CD14-positive monocyte (primary cell): ENCODE results near the gene OR2M5. TPM values are rescaled to one million over a fixed set of nuclear protein-coding genes. Genes with fewer than 3 reads are reported as not detected.

Experiments used
- DNase-seq, 3 donors: peaks; one replicate each; pipeline ENCODE4 v3.0.0-alpha.2; 2011 to 2022
- H2AFZ ChIP-seq: 2 replicates; pipeline ENCODE4 v1.6.0; 2012; ENCODE audit warnings: mild to moderate bottlenecking, low read depth, low read length, inconsistent platforms; ENCODE audit not compliant: insufficient read depth, poor library complexity, severe bottlenecking
- H3K27ac ChIP-seq, 2 donors: 1 replicate in 1 of 2; 2 replicates in 1 of 2; pipeline ENCODE4 v1.5.1; 2012 to 2013; ENCODE audit warnings: low read length in 2 of 2, control low read depth in 1 of 2, inconsistent platforms in 1 of 2, low read depth in 1 of 2, mild to moderate bottlenecking in 1 of 2
- H3K27me3 ChIP-seq, 2 donors: one replicate each; pipeline versions ENCODE4 v1.6.0 to v1.6.1; 2011 to 2013; ENCODE audit warnings: low read length in 2 of 2; ENCODE audit not compliant: control insufficient read depth in 2 of 2, insufficient read depth in 2 of 2
- H3K36me3 ChIP-seq, 2 donors: replicated peaks in 1 of 2; 1 replicate in 1 of 2; 2 replicates in 1 of 2; pipeline versions ENCODE4 v1.5.1 to v1.6.1; 2012 to 2013; ENCODE audit warnings: low read length in 2 of 2, control low read depth in 1 of 2, inconsistent platforms in 1 of 2, mild to moderate bottlenecking in 1 of 2; ENCODE audit not compliant: insufficient read depth in 2 of 2, control insufficient read depth in 1 of 2
- H3K4me1 ChIP-seq, 2 donors: 1 replicate in 1 of 2; 2 replicates in 1 of 2; pipeline versions ENCODE4 v1.5.1 to v1.6.1; 2012 to 2013; ENCODE audit warnings: low read length in 2 of 2, control low read depth in 1 of 2, inconsistent platforms in 1 of 2, mild to moderate bottlenecking in 1 of 2, moderate library complexity in 1 of 2; ENCODE audit not compliant: insufficient read depth in 2 of 2, control insufficient read depth in 1 of 2
- H3K4me2 ChIP-seq: replicated peaks from 2 replicates; pipeline ENCODE3; 2012; ENCODE audit warnings: low read length, moderate library complexity, mild to moderate bottlenecking; ENCODE audit not compliant: poor library complexity, severe bottlenecking; ENCODE audit errors: extremely low read depth
- H3K4me3 ChIP-seq, 3 experiments: fragments of 200-600 bp in 1 of 3; sonication (generic) in 1 of 3; replicated peaks in 1 of 3; 1 replicate in 2 of 3; 2 replicates in 1 of 3; pipeline ENCODE4 v1.5.1; 2011 to 2013; ENCODE audit warnings: low read length in 3 of 3, mild to moderate bottlenecking in 3 of 3, control low read depth in 2 of 3, low read depth in 2 of 3, inconsistent platforms in 1 of 3, moderate library complexity in 1 of 3
- H3K79me2 ChIP-seq: 2 replicates; pipeline ENCODE4 v1.6.0; 2012; ENCODE audit warnings: mild to moderate bottlenecking, control low read depth, inconsistent platforms, low read length, moderate library complexity; ENCODE audit not compliant: insufficient read depth
- H3K9ac ChIP-seq: 2 replicates; pipeline ENCODE4 v1.6.0; 2017; ENCODE audit warnings: low read length, mild to moderate bottlenecking; ENCODE audit not compliant: insufficient read depth, poor library complexity, severe bottlenecking
- H3K9me3 ChIP-seq, 2 donors: replicated peaks in 1 of 2; 1 replicate in 1 of 2; 2 replicates in 1 of 2; pipeline versions ENCODE4 v1.5.1 to v1.6.1; 2012 to 2013; ENCODE audit warnings: low read length in 2 of 2, control low read depth in 1 of 2; ENCODE audit not compliant: control insufficient read depth in 1 of 2, insufficient read depth in 1 of 2
- H4K20me1 ChIP-seq: 2 replicates; pipeline ENCODE4 v1.6.0; 2012; ENCODE audit warnings: mild to moderate bottlenecking, low read length, control low read depth, moderate library complexity; ENCODE audit not compliant: insufficient read depth
- H3K27ac Mint-ChIP-seq, 7 donors: one replicate each; pipeline ENCODE4 v1.8.0; 2020; ENCODE audit warnings: mild to moderate bottlenecking in 7 of 7, mixed read lengths in 7 of 7, moderate library complexity in 6 of 7, inconsistent platforms in 2 of 7
- H3K27me3 Mint-ChIP-seq, 3 donors: one replicate each; pipeline ENCODE4 v1.8.0; 2021 to 2022; ENCODE audit warnings: low read depth in 3 of 3, mild to moderate bottlenecking in 3 of 3, mixed read lengths in 3 of 3, moderate library complexity in 3 of 3, inconsistent platforms in 1 of 3
- H3K36me3 Mint-ChIP-seq, 2 donors: one replicate each; pipeline ENCODE4 v1.8.0; 2020; ENCODE audit warnings: mixed read lengths in 2 of 2, inconsistent platforms in 1 of 2, mild to moderate bottlenecking in 1 of 2
- H3K4me1 Mint-ChIP-seq: one replicate; pipeline ENCODE4 v1.8.0; 2020; ENCODE audit warnings: mild to moderate bottlenecking, mixed read lengths
- H3K4me3 Mint-ChIP-seq, 2 donors: one replicate each; pipeline ENCODE4 v1.8.0; 2020; ENCODE audit warnings: mild to moderate bottlenecking in 2 of 2, mixed read lengths in 2 of 2, moderate library complexity in 1 of 2
- H3K9me3 Mint-ChIP-seq, 7 donors: one replicate each; pipeline ENCODE4 v1.8.0; 2020 to 2022; ENCODE audit warnings: mixed read lengths in 7 of 7, mild to moderate bottlenecking in 6 of 7, moderate library complexity in 6 of 7, inconsistent platforms in 2 of 7
- CTCF ChIP-seq: fragments of 200-600 bp; IDR thresholded peaks from one replicate; pipeline ENCODE4 v1.8.0; 2022; ENCODE audit warnings: antibody characterized with exemption, mild to moderate bottlenecking
- WGBS: methylation state at CpG from one replicate; pipeline ENCODE4 v1.1.5; 2013; ENCODE audit warnings: missing lambda C conversion rate; ENCODE audit not compliant: insufficient coverage; 5-methylcytosine and 5-hydroxymethylcytosine counted together
- intact Hi-C, 2 donors: fragments of 100-400 bp; cut with micrococcal nuclease; formaldehyde crosslinking; loops; one replicate each; pipeline versions ENCODE4 v1.15.0 to v1.15.1; 2023
- polyA plus RNA-seq, 3 donors: library from polyadenylated mRNA; depleted of rRNA in 1 of 3; unstranded in 2 of 3; stranded (reverse) in 1 of 3; fragments of 300-500 nt in 2 of 3; fragments of >200 nt in 1 of 3; fragmentation: Illumina TruSeq in 2 of 3; gene quantifications; 1 replicate in 2 of 3; 2 replicates in 1 of 3; pipeline ENCODE4 v1.2.3, GENCODE V29; 2012 to 2021

OR2M5 gene
- polyA plus RNA-seq, 3 donors, result not detected

GRCh38 chr1:248187363-248187762 is 42.4 kb downstream of the OR2M5 start:
- peaks cover 0 to 2% of the 10 kb centered on the region in 2 donors for H3K9me3 ChIP-seq
- H3K27ac ChIP-seq, result no peak overlapping the region
- no peaks in the 10 kb centered on the region for H4K20me1 ChIP-seq
- H3K9me3 Mint-ChIP-seq, result peaks cover 4 to 24% (median 10%) of the 10 kb centered on the region in 7 donors
- H3K36me3 Mint-ChIP-seq, result no peaks in the 10 kb centered on the region
- 33% methylated on average over 1 of the region's 3 CpGs for whole genome bisulfite sequencing
- H3K27me3 Mint-ChIP-seq, result peaks cover 0 to 1% (median 0%) of the 10 kb centered on the region in 3 donors
- no peaks in the 10 kb centered on the region for H3K36me3 ChIP-seq
- H3K4me3 Mint-ChIP-seq, result no peak overlapping the region
- no peak for DNase-seq
- H3K9ac ChIP-seq, result no peak overlapping the region
- no peak overlapping the region for H2AFZ ChIP-seq
- no peak overlapping the region for H3K4me3 ChIP-seq
- no peak overlapping the region for H3K4me2 ChIP-seq
- H3K79me2 ChIP-seq, result no peaks in the 10 kb centered on the region
- no peak overlapping the region for H3K27ac Mint-ChIP-seq
- no peaks in the 10 kb centered on the region for H3K4me1 ChIP-seq
- no peaks in the 10 kb centered on the region for H3K27me3 ChIP-seq
- no peaks in the 10 kb centered on the region for H3K4me1 Mint-ChIP-seq
- intact Hi-C loops, result no loop called here
- TF ChIP-seq CTCF, result no peak

- DNase-seq, result no peak
- Histone ChIP-seq H3K9ac (no peak overlapping the region), H3K79me2 (no peaks in the 10 kb centered on the region), H3K4me3 (no peak overlapping the region), H3K36me3 (no peaks in the 10 kb centered on the region), H3K9me3 (peaks cover 0 to 2% of the 10 kb centered on the region in 2 donors), H2AFZ (no peak overlapping the region), H3K4me2 (no peak overlapping the region), H3K27me3 (no peaks in the 10 kb centered on the region), H3K4me1 (no peaks in the 10 kb centered on the region), H4K20me1 (no peaks in the 10 kb centered on the region), H3K27ac (no peak overlapping the region)
- WGBS, result 73% methylated on average over 6 of the region's 11 CpGs
- Mint-ChIP-seq H3K4me3 (no peak overlapping the region), H3K9me3 (peaks cover 10 to 26% (median 12%) of the 10 kb centered on the region in 7 donors), H3K27me3 (peaks cover 0 to 1% (median 0%) of the 10 kb centered on the region in 3 donors), H3K27ac (no peak overlapping the region), H3K36me3 (no peaks in the 10 kb centered on the region), H3K4me1 (no peaks in the 10 kb centered on the region)
- intact Hi-C loops, result no loop called here
- TF ChIP-seq CTCF, result no peak
These were observed 44.1 kb downstream of the OR2M5 start for GRCh38 chr1:248189026-248189425.
